ENCODE measurements around the gene IL1R1. TPM values are rescaled to one million over a fixed set of nuclear protein-coding genes. Genes with fewer than 3 reads are reported as not detected.

IL1R1 gene
- total RNA-seq, 4 donors from 2014 or later: 51.1 to 141 (median 70.9) TPM

DNA sequence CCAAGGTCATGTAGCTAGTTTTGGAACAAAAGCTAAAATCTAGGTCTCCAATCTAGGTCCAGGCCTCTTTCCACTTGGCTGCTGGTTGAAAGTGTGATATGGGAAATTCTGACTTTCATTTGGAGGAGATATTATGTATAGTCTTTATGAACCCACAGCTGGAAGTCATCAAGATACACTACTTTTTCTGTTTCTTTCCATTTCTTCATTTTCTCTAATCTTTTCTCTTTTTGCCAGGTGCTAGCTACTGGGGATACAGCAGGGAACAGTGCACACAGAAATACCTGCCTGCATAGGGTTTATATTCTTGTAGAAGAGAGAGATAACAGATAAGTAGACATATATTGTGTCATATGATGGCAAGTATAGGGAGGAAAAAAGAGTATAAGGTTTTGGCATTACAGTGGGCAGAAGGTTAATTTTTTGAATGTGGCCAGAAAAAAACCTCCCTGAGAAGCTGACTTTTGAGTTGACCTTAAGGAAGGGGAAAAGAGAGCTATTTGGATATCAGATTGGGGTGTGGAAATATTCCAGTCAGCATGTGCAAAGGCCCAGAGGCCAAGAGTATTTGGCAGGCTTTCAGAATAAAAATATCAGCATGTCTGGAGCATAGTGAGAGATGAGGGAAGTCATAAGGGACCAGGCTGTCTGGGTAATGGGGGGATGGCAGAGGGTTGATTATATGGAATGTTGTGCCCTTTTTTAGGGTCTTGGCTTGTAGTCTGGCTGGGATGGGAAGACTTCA lies 15.6 kb downstream of the IL1R1 start:
- H3K4me3 ChIP-seq: no peak overlapping the region
- peaks cover 0 to 17% (median 4%) of the 10 kb centered on the region in 3 donors for H3K4me1 ChIP-seq
- no peaks in the 10 kb centered on the region for H3K27me3 ChIP-seq
- H3K9me3 ChIP-seq: peaks cover 0 to 5% (median 0%) of the 10 kb centered on the region in 3 donors
- ATAC-seq: no peak
- TF ChIP-seq EP300 (IDR thresholded peaks at IDR 0.05) (no peak), POLR2AphosphoS5 (IDR thresholded peaks at IDR 0.05) (no peak), POLR2A (IDR thresholded peaks at IDR 0.05) (no peak)
- TF ChIP-seq, protein P1, sequence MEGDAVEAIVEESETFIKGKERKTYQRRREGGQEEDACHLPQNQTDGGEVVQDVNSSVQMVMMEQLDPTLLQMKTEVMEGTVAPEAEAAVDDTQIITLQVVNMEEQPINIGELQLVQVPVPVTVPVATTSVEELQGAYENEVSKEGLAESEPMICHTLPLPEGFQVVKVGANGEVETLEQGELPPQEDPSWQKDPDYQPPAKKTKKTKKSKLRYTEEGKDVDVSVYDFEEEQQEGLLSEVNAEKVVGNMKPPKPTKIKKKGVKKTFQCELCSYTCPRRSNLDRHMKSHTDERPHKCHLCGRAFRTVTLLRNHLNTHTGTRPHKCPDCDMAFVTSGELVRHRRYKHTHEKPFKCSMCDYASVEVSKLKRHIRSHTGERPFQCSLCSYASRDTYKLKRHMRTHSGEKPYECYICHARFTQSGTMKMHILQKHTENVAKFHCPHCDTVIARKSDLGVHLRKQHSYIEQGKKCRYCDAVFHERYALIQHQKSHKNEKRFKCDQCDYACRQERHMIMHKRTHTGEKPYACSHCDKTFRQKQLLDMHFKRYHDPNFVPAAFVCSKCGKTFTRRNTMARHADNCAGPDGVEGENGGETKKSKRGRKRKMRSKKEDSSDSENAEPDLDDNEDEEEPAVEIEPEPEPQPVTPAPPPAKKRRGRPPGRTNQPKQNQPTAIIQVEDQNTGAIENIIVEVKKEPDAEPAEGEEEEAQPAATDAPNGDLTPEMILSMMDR (IDR thresholded peaks at IDR 0.05): no peak
- no peak overlapping the region for H3K27ac ChIP-seq
- peaks cover 0 to 55% of the 10 kb centered on the region in 2 donors for H3K36me3 ChIP-seq

DNA sequence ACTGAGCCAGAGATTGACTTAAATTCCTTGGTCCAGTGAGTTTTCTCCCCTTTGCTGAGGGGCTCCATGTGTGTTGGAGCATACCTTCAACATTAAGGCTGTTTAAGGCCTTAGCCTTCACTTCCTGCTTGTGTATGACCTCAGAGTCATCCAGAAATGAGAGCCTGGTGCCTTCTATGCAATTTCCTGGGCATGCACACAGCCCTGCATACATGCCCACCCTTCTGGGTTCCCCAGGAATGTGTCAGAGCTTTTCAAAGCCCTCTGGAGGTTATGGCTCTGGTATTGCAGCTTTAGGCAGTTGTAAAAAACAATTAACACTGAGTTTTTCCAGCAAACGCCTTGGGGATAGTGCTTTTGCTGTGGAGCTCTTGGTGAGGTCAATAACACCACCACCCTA lies 16.7 kb downstream of the IL1R1 start:
- Histone ChIP-seq H3K36me3 (peaks cover 0 to 48% of the 10 kb centered on the region in 2 donors), H3K4me3 (no peak overlapping the region), H3K27me3 (no peaks in the 10 kb centered on the region), H3K27ac (no peak overlapping the region), H3K4me1 (peaks cover 0 to 15% (median 4%) of the 10 kb centered on the region in 3 donors), H3K9me3 (peaks cover 0 to 5% (median 0%) of the 10 kb centered on the region in 3 donors)
- no peak for ATAC-seq
- TF ChIP-seq EP300 (IDR thresholded peaks at IDR 0.05) (no peak), POLR2A (IDR thresholded peaks at IDR 0.05) (no peak), POLR2AphosphoS5 (IDR thresholded peaks at IDR 0.05) (no peak)
- TF ChIP-seq, protein P1 (IDR thresholded peaks at IDR 0.05): no peak
- no CpG with 5 or more reads among the region's 1 CpG for WGBS, 2 donors (ENCODE audit: low coverage in 1 of 2)

DNA sequence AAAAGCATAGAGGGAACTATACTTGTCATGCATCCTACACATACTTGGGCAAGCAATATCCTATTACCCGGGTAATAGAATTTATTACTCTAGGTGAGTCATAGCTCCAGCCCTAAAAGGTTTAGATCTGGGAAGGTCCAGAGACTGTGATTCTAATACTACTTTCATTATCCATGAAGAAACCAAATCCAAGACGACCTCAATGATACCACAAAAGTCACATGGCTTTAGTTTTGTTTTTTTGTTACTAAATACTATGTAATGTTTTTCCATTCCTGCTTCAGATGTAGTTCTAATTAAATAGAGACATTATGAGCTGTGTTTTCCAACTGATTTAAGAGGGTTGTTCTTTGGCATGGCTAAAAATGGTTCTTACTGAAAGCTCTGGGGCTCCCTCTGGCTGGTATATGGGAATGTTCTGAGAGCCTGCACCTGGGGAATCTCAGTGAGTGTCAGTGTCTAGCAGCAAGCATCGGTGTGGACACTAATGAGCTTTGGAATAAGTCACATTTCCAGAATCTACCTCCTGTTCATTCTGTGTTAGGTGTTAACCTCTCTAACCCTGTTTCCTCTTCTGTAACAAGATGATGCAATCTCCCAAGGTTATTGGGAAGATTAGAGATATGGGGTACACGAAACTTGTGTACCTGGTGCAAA lies 23.8 kb downstream of the IL1R1 start:
- TF ChIP-seq EP300 (IDR thresholded peaks at IDR 0.05): no peak
- TF ChIP-seq POLR2AphosphoS5 (IDR thresholded peaks at IDR 0.05): peak; percentile 28
- TF ChIP-seq POLR2A (IDR thresholded peaks at IDR 0.05): no peak
- TF ChIP-seq, protein P1 (IDR thresholded peaks at IDR 0.05): peak; percentile 37 to 72 (median 69)
- Histone ChIP-seq H3K27me3 (no peaks in the 10 kb centered on the region), H3K4me3 (no peak overlapping the region), H3K36me3 (peaks cover 4 to 32% of the 10 kb centered on the region in 2 donors), H3K27ac (no peak overlapping the region), H3K4me1 (peaks cover 0 to 4% (median 3%) of the 10 kb centered on the region in 3 donors), H3K9me3 (no peaks in the 10 kb centered on the region)
- ATAC-seq: peak; percentile 63
- 26 to 40% methylated on average over 4 of the region's 4 CpGs for WGBS, 2 donors (ENCODE audit: low coverage in 1 of 2)

DNA sequence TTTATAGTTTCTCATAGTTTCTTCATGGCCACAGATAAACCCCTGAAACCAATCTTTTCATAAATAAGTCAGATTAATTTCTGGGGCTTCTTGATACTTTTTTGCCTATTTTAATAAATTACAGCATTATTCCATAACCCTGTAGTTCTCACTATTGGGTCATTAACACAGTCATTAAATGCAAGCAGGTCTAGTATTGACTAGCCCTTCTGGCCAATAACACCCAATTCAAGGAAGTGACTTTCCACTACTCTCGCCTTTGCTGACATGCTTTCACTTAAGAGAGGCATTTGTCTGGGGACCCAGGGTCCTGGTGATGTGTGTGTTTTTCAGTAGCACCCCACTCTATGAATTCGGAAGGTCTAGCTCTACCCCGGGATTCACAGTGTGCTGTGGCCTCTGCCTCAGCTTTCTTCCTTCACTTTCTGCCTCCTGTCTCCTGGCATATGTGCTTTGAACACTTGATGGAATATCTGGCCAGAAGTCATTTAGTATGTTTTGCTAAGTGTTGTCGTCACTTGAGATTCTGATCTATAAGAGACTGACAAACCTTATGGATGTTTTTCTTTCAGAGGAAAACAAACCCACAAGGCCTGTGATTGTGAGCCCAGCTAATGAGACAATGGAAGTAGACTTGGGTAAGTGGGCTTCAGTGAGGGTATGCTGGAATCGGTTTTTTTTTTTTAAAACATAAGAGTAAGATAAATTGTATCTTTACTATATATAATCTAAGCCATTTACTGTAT lies 25.7 kb downstream of the IL1R1 start:
- peaks cover 0 to 4% (median 3%) of the 10 kb centered on the region in 3 donors for H3K4me1 ChIP-seq
- H3K36me3 ChIP-seq: peaks cover 4 to 51% of the 10 kb centered on the region in 2 donors
- 89 to 98% methylated on average over 4 of the region's 5 CpGs for WGBS, 2 donors (ENCODE audit: low coverage in 1 of 2)
- no peaks in the 10 kb centered on the region for H3K27me3 ChIP-seq
- no peaks in the 10 kb centered on the region for H3K9me3 ChIP-seq
- TF ChIP-seq POLR2A (IDR thresholded peaks at IDR 0.05) (no peak), POLR2AphosphoS5 (IDR thresholded peaks at IDR 0.05) (no peak), EP300 (IDR thresholded peaks at IDR 0.05) (no peak)
- TF ChIP-seq, protein P1 (IDR thresholded peaks at IDR 0.05): no peak
- H3K4me3 ChIP-seq: no peak overlapping the region
- no peak overlapping the region for H3K27ac ChIP-seq
- no peak for ATAC-seq
